ENCODE results near the gene NCK1.
"Not testable (repeated sequence)": the region's sequence is repeated elsewhere in the genome, so short reads cannot be mapped to it uniquely, and the experiment has no call there.

The NCK1 gene

DNA sequence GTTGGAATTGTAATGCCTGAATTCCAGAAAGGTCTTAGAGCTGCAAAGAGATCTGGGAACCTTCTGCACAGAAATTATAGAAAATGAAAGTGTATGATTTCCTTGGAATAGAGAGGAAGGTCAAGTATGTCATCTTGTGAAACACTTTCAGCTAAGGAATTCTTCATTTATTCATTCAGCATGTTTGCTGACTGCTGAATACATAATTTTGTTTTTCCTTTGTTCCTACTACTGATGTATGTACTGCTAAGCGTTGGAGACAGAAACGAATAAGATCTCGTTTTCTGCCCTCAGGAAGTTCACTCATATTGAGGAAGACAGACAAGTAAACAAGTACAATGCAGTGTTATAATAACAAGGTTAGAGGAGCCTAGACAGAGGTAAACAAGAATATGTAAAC is 81.4 kb downstream of the NCK1 start:
- DNase-seq (ENCODE audit: low read depth in 1 of 2, low spot score in 1 of 2), result no peak

DNA sequence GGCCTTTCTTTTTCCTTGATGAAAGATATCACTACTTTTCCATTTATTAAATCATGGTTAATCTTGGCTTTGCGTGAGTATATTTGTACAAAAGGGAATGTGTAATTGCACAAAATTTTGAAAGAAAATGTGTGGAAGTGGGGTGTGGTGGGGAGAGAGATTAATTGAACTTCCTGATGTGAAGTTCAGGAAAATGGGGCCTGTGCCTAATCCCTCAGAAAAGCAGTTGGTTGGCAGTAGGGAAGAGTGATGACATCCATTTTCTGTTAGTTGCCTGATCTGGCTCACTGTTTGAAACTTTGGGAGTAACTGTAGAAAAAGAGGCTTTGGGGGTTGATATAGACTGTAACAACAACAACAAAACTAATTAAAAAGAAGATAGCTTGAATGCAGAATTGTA is 85.0 kb downstream of the NCK1 start:
- no peak for DNase-seq (ENCODE audit: low read depth in 1 of 2, low spot score in 1 of 2)

DNA sequence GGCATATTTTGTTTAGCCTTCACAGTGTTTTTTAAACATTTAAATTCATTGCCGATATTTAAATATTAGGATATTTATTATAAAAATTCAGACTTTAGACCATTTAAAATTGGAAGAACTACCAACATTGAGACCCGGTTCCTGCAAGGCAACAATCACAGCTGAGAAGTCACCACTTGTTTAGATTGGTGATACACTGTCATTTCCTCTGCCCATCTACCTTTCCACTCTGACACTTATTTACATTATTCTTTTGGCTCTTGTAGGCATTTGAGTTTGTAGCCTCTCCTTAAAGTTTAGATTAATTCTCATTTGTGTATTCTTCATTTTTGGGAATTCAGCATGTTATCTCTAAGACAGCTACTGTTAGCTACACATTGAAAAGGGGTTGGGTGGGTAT is 85.5 kb downstream of the NCK1 start:
- no peak for DNase-seq (ENCODE audit: low read depth in 1 of 2, low spot score in 1 of 2)

DNA sequence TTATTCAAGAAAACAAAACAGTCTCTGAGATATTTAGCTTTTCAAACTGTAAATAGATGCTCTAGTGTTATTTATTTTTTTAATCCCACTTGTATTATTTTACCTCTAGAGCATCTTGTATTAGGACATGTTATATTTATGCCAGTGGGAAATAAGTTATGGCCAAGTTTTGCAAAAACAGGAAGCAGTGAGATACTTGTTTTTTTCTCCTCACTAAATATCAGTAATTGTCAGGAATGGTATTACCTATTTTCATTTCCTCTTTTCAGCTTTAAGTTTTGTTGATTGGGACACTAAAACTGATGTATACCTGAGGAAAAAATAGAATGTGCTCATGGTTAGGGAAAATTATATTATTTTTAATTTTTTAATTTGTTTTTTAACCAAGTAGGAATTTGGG is 87.1 kb downstream of the NCK1 start:
- DNase-seq (ENCODE audit: low read depth in 1 of 2, low spot score in 1 of 2), result no peak

DNA sequence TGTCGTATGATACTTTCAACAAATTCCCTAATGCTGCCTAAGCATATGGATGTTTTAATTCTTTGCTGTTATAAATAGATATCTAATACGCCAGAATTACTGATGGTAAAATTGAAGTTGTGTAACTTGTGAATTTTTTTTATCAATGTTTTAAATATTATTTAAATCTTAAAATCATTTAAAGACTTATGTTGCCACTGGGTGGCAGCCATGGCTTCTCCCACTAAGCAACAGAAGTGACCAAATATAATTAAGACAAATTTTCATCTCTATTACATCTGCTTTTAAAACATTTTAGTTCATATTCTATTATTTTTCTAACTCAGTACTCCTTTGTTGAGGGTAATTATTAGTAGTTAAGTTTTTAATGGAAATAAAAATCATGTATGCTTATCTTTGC is 87.7 kb downstream of the NCK1 start:
- DNase-seq (ENCODE audit: low read depth in 1 of 2, low spot score in 1 of 2), result no peak

DNA sequence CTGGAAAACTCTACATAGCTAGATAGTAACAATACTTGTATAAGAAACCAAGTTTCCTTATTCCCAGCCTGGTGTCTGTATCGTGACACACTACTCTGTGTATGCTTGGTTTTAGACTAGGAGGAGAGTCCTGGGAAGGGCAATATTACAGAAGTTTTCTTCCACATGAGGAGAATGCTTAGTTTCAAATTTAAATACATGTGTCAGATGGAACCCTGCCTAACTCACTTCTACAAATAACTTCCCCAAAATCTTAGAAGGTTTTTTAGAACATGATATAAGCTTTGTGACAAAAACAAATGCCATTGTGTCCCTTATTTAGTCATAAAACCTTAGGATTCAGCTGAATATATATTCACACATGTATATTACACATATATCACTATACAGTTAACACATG is 88.6 kb downstream of the NCK1 start:
- DNase-seq (ENCODE audit: low read depth in 1 of 2, low spot score in 1 of 2), result no peak

DNA sequence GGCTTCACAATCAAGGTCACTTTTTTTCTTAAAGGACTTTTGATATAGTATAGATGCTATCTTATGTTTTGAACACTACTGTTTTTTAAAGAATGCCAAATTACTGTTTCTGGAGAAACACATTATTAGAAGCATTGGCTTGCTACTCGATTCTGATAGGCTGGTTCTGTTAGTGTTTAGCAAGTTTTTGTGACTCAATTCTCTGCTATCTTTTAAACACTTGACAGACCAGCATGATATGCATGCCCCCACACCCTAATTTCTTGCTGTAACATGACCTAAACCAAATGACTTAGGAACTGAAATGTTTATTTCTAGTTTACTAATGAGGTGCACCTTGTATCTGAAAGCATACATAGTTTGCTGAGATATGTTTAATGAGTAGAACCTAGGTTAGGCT is 90.3 kb downstream of the NCK1 start:
- no peak for DNase-seq (ENCODE audit: low read depth in 1 of 2, low spot score in 1 of 2)

DNA sequence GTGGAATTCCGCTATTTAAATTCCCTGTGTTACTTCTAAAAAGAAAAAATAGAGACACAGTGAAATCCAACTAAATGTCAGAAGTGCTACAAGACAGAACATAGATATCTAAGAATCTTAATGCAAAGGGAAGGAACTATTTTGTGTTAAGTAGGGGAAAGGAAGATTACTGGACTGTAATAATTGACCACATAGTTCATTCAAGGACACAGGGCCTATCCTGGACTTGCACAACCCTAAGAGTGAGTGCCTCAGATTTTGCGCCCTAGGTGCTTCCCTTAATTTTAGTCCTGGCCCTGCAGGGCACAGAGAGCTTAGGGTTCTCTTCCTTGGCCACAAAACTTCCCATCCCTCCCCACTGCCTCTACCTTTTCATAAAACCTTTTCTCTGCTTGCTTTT is 92.2 kb downstream of the NCK1 start:
- DNase-seq (ENCODE audit: low read depth in 1 of 2, low spot score in 1 of 2), result no peak

DNA sequence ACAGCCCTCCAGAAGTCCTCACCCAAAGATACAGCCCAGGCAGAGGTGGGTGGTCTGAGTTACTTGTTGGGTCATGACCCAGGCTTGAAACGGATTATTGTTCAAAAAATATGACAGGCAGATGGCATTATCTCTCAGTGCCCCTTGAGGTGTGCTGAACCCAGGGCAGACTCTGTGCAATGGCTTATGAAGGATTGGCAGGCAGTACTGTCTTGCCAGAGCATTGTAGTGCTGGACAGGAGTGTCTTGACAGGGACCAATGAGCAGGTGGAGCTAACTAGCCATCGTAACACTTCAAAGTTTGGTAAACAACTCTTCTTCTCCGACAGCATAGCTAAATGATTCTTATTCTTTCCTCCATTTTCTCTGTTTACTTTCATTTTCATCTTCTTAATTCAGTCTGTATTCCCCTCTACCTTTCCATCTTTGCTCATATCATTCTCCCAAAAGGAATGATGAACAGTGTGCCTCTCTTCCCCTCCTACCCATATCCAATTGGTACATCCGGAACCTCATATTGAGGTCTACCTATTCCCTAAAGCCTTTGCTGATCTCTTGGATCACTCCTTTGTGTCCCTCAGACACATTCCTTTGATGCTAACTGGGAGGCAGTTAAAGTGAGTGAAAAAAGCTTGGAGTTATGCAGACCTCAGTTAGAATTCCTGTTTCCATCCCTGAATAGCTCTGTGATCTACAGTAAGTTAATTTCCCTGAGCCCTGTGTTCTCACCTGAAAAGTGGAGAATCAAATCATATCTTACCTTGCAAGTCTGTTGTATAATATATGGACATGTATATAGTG is 93.2 kb downstream of the NCK1 start:
- no peak for DNase-seq (ENCODE audit: low read depth in 1 of 2, low spot score in 1 of 2)

DNA sequence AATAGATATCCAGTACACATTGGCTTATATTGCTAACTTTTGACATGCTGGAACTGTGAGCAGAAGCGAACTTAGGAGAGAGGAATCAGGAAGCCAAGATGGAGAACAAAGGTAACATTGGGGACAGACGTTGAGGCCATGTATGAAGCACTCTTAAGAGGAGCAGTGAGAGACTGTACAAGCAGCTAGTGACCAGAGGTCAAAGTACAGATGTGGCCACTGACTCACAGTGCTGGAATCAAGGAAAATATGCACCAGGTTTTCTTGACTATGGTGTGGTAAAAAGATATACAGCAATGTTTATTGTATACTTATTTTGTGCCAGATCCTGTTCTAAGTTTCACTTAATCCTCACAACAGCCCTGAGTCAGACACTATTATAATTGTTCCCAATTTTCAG is 93.8 kb downstream of the NCK1 start:
- DNase-seq (ENCODE audit: low read depth in 1 of 2, low spot score in 1 of 2), result no peak

DNA sequence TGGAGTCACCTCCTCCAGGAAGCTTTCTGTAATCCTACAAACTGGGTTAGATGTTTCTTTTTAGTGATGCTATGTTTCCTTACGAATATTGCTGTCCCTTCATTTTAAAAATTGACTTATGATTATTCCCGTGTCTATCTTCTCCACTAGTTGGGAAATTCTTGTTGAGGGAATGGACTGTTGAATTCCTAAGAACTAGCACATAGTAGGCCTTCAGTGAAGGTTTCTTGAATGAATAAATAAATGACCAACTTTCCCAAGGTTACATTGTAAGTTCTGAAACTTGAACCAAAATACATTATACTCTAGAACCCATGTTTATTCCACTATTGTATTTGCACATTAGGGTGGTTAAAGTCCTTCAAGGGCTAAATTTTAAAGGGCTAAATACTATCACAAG is 95.0 kb downstream of the NCK1 start:
- DNase-seq (ENCODE audit: low read depth in 1 of 2, low spot score in 1 of 2), result no peak

DNA sequence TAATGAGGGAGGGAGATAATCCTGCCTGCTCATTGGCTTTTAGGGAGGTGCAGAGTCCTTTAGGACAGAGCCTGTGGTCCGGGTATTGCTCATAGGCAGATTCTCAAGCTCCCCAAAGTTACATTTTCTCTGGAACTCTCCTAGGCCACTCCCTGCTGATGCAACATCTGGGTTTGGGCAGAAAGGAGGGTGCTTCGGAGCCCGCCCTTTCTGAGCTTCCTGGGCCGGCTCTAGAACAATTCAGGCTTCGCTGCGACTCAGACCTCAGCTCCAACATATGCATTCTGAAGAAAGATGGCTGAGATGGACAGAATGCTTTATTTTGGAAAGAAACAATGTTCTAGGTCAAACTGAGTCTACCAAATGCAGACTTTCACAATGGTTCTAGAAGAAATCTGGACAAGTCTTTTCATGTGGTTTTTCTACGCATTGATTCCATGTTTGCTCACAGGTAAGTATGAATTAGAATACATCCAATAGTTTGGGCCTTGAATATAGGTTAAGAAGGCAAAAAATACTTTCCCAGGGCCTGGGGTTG is 95.8 kb downstream of the NCK1 start, which contains the start of gene IL20RB:
TSS of gene IL20RB (plus strand) at position 233 of the 538 bp plus-strand sequence. CDS start at position 364, 131 bp downstream.
- DNase-seq (ENCODE audit: low read depth in 1 of 2, low spot score in 1 of 2), result no peak

DNA sequence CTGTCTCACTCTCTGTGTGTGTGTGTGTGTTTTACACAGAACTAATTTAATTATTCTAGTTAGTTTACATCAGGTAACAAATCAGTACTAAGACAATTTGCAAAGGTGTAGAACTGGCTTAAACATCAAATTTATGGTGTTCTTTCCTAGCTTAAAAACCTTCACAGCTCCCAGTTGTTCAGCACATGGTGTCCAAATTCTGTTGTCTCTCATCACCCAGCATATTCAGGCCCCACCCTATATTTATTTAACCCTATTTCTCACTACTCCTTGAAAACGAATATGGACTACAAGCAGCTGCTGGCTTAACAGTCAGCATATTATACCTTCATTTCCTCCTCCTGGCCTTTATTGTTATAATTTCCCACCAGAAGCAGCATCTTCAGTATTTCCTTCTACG is 96.9 kb downstream of the NCK1 start:
- no peak for DNase-seq (ENCODE audit: low read depth in 1 of 2, low spot score in 1 of 2)

DNA sequence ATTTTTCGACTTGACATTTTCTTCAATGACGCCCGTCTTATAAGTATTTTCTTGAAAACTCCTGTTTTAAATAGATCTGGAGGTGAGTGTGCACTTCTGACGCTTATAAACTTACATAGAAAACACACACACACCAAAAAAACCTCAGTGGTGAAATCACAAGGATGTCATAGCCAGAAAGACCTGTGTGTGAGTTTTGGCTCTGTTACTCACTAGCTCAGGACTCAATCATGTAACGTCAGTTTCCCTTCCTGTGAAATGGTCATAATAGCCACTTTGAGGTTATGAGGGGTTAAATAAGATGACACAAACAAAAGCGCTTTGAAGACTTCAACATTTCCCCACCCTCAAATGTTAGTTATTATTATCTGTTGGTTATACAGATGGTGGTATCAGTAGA is 97.6 kb downstream of the NCK1 start:
- DNase-seq (ENCODE audit: low read depth in 1 of 2, low spot score in 1 of 2), result no peak

DNA sequence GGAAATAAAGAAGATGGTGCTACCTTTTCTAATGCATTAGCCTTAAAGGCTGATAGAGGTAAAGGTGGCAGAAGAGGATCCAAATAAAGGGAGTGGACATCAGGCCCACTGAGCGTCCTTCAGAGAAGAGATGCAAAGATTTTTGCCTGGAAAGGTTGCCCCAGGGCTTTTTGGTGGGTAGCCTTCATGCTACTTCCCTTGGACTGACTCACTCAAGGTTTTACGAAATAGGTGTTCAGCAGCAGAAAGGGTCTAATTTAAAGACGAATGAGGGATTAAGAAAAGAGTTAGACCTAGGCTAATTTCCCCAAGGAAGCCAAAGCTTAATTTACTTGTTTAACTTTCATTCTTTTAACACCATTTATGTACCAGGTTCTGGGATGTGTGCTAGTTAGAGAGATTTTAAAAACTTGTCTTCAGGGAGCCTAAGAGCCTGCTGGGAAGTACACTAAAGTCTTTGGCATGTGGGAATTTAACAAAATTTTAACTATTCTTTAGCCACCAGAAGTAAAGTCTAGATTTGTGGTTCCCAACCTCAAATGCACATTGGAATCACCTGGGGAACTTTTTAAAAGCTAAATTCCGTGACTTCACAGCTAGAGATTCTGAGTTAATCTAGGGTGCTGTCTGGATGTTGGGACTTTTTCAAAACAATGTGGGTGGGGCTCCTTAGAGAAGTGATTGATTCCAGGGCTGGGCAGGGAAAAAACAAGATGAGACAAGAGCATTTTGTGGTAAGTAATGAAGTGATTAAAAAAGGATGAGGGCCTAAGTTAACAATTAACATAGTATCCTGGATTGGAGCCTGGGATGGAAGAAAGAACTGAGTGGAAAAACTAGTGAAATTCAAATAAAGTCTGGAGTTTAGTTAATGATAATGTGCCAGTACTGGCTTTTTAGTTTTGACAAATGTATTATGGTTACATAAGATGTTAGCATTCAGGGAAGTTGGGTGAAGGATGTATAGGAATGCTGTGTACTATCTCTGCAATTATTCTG is 99.1 kb downstream of the NCK1 start:
- no peak for DNase-seq (ENCODE audit: low read depth in 1 of 2, low spot score in 1 of 2)

DNA sequence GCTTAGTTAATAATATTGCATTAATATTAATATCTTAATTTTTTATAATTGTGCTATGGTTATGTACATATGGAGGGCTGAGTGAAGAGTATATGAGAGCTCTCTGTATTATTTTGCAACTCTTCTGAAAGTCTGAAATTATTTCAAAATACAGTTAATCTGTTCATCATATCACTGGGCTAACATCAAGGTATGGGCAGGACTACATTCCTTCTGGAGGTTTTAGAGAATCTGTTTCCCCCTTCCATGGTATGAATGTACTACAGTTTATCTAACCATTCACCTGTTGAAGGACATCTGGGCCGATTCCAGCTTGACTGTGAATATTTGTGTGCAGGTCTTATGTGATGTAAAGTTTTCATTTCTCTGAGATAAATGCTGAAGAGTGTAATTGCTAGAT is 100.9 kb downstream of the NCK1 start:
- no peak for DNase-seq (ENCODE audit: low read depth in 1 of 2, low spot score in 1 of 2)

DNA sequence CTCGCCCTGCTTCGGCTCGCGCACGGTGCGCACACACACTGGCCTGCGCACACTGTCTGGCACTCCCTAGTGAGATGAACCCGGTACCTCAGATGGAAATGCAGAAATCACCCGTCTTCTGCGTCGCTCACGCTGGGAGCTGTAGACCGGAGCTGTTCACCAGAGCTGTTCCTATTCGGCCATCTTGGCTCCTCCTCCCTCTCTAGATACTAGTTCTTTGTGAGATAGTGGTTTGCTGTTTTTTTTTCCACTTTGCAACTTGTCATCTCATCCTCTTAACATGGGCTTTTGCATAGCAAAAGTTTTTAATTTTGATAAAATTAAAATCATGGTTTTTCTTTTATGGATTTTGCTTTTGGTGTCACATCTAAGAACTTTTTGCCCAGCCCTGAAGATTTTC is 107.5 kb downstream of the NCK1 start:
- not testable (repeated sequence) for DNase-seq (ENCODE audit: low read depth in 1 of 2, low spot score in 1 of 2)

DNA sequence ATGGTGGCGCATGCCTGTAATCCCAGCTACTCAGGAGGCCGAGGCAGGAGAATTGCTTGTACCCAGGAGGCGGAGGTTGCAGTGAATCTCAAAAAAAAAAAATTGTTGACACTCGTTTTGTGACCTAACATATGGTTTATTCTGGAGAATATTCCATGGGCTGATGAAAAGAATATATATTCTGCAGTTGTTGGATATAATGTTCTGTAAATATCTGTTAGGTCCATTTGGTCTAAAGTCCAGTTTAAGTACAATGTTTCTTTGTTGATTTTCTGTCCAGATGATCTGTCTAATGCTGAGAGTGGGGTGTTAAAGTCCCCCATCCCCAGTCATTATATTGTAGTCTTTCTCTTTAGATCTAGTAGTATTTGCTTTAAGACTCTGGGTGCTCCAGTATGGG is 111.3 kb downstream of the NCK1 start:
- DNase-seq (ENCODE audit: low read depth in 1 of 2, low spot score in 1 of 2), result no peak

DNA sequence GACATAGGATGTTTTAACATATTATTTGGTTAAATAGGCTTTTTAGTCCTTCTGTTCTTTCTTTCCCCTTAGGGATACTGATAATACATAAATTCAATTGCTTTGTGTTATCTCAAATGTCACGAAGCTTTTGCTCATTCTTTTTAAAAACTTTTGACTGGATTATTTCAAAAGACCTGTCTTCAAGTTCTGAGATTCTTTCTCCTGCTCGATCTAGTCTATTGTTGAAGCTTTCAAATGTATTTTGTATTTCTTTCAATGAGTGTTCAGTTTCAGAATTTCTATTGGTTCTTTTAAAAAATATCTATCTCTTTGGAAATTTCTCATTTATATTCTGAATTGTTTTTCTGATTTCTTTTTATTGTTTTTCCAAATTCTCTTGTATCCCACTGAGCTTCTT is 112.7 kb downstream of the NCK1 start:
- no peak for DNase-seq (ENCODE audit: low read depth in 1 of 2, low spot score in 1 of 2)

DNA sequence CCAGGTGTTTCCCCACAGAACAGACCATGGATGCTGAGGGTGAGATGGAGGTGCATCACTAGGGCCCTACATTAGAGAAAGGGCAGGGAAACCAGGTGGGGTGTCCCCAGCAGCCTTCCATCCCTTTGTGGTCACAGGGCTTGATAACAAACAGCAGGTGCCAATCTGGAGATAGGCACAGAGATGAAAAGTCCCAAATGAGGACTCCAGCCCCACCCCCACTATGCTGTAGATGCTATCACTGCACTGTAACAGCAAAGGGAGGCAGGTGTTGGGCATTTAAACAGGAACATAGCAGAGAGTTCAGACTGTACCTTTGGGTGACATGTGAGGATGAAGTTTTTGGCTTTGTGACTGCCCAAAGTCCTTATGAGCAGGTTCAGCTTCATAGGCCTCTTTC is 117.2 kb downstream of the NCK1 start:
- DNase-seq (ENCODE audit: low read depth in 1 of 2, low spot score in 1 of 2), result no peak

DNA sequence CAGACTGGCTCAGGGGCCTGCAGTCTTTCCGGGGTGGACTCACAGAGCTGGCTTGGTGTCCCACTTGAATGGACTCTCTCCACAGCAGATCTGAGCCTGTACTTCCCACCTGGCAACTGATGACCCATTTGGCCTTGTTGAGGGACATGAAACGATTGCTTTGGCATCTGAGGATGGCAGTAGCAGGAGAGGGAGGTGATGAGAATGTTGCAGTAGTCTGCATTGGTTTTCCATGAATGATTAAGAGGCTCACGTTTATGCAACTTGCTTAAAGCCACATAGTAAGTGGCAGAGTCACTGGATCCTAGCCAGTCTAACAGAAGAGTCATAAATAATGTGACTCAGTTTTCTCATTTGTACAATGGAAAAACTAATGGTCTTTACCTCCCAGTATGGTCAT is 117.7 kb downstream of the NCK1 start:
- no peak for DNase-seq (ENCODE audit: low read depth in 1 of 2, low spot score in 1 of 2)

DNA sequence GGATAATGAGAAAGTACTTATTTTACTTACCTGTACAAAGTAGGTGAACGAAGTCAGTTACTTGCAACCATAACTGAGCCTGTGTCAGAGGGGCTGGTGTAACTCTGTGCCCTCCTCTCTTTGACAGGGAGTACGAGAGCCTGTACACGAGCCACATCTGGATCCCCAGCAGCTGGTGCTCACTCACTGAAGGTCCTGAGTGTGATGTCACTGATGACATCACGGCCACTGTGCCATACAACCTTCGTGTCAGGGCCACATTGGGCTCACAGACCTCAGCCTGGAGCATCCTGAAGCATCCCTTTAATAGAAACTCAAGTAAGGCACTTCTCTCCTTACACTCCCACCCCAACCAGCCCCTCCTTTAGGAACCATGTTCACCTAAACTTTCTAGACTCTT is 120.0 kb downstream of the NCK1 start:
- no peak for DNase-seq (ENCODE audit: low read depth in 1 of 2, low spot score in 1 of 2)

All from activated CD4-positive, alpha-beta T cell treated with anti-CD3 and anti-CD28 coated beads, Interleukin-2, amount 50 U/mL, for 24 hours (primary cell).